Measurements from ENCODE around the gene HHAT. TPM values are rescaled to one million over a fixed set of nuclear protein-coding genes. Genes with fewer than 3 reads are reported as not detected.
"Not testable (repeated sequence)": the region's sequence is repeated elsewhere in the genome, so short reads cannot be mapped to it uniquely, and the experiment has no call there.

Gene HHAT
- total RNA-seq, 1 donor from 2014 or later, result 11.4 TPM

DNA sequence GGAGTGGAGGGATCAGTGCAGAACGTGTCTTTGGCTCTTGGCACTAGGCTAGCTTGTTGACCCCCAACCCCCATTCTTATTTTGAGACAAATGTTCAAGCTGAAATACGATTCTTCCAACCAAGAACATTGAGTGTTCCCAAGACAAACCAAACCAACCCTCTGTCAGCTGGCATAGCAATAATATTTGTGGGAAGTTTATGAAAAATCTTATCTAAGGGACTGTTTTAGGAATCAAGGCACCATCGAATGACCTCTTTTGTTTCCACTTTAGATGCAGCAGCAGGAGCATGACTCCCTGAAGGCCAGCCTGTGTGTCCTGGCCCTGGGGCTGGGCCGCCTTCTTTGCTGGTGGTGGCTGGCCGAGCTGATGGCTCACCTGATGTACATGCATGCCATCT, 89.2 kb downstream of the HHAT start:
- no peak overlapping the region for H3K9ac ChIP-seq (ENCODE audit: low read length)
- TF ChIP-seq EZH2 (IDR thresholded peaks at IDR 0.05; ENCODE audit: insufficient read depth, low read length), result no peak
- TF ChIP-seq, protein P1, sequence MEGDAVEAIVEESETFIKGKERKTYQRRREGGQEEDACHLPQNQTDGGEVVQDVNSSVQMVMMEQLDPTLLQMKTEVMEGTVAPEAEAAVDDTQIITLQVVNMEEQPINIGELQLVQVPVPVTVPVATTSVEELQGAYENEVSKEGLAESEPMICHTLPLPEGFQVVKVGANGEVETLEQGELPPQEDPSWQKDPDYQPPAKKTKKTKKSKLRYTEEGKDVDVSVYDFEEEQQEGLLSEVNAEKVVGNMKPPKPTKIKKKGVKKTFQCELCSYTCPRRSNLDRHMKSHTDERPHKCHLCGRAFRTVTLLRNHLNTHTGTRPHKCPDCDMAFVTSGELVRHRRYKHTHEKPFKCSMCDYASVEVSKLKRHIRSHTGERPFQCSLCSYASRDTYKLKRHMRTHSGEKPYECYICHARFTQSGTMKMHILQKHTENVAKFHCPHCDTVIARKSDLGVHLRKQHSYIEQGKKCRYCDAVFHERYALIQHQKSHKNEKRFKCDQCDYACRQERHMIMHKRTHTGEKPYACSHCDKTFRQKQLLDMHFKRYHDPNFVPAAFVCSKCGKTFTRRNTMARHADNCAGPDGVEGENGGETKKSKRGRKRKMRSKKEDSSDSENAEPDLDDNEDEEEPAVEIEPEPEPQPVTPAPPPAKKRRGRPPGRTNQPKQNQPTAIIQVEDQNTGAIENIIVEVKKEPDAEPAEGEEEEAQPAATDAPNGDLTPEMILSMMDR (IDR thresholded peaks at IDR 0.05; ENCODE audit: insufficient read depth, low read depth, low read length), result no peak
- H3K79me2 ChIP-seq (ENCODE audit: insufficient read depth, low read length), result no peaks in the 10 kb centered on the region
- no peaks in the 10 kb centered on the region for H3K9me3 ChIP-seq (ENCODE audit: insufficient read depth, low read depth, low read length)
- H3K27ac ChIP-seq (ENCODE audit: low read depth, low read length), result no peak overlapping the region
- H3K27me3 Mint-ChIP-seq (ENCODE audit: low read depth, unreplicated experiment), result no peaks in the 10 kb centered on the region
- H3K4me2 ChIP-seq (ENCODE audit: low read length), result no peak overlapping the region
- H3K9me3 Mint-ChIP-seq (ENCODE audit: unreplicated experiment), result peaks cover 9% of the 10 kb centered on the region
- no peak overlapping the region for H3K4me3 Mint-ChIP-seq (ENCODE audit: unreplicated experiment)
- DNase-seq (ENCODE audit: low read depth) (no peak), FAIRE-seq (no peak)
- no peaks in the 10 kb centered on the region for H4K20me1 ChIP-seq (ENCODE audit: insufficient read depth, low read length)
- H3K4me1 Mint-ChIP-seq (ENCODE audit: low read depth, unreplicated experiment), result peaks cover 12% of the 10 kb centered on the region
- no peaks in the 10 kb centered on the region for H3K27me3 ChIP-seq (ENCODE audit: insufficient read depth, low read length)
- H3K27ac Mint-ChIP-seq (ENCODE audit: unreplicated experiment), result no peak overlapping the region
- H3K4me3 ChIP-seq (ENCODE audit: insufficient read depth, low read depth, low read length), result no peak overlapping the region
- no peaks in the 10 kb centered on the region for H3K4me1 ChIP-seq (ENCODE audit: insufficient read depth, low read length)
- H2AFZ ChIP-seq (ENCODE audit: low read depth, low read length), result no peak overlapping the region
- peaks cover 9% of the 10 kb centered on the region for H3K36me3 Mint-ChIP-seq (ENCODE audit: low read depth, unreplicated experiment)
- no peaks in the 10 kb centered on the region for H3K36me3 ChIP-seq (ENCODE audit: insufficient read depth, low read length)

DNA sequence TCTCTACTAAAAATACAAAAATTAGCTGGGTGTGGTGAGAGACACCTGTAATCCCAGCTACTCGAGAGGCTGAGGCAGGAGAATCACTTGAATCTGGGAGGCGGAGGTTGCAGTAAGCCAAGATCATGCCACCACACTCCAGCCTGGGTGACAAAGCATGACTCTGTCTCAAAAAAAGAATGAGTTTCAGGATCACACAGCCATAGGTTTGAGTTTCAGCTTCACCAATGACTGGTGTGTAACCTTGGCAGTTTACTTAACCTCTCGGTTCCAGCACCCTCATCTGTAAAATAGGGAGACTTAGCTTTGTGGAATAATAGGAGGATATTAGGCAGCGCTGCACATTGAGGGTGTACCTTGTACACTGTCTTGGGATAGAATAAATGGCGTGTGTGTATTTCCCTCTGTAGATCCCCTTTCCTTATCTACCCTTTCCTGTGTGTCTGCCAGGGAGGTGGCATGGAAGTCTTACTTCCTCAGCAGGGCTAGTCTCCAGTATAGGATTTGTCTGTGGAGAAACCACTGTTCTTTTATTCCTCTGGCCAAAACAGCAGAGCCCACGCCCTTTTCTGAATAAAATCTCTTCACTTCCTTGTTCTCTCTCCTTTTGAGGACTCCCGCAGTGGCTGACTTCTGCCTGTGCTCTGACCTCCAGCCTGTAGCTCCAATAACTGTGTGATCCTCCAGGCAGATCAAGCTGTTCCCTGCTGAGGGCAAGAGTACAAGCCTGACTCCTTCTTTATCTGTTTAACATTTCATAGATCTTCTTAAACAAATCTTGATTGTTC, 90.4 kb downstream of the HHAT start:
- Histone ChIP-seq H3K79me2 (ENCODE audit: insufficient read depth, low read length) (no peaks in the 10 kb centered on the region), H3K9me3 (ENCODE audit: insufficient read depth, low read depth, low read length) (no peaks in the 10 kb centered on the region), H3K4me3 (ENCODE audit: insufficient read depth, low read depth, low read length) (no peak overlapping the region), H3K36me3 (ENCODE audit: insufficient read depth, low read length) (no peaks in the 10 kb centered on the region), H4K20me1 (ENCODE audit: insufficient read depth, low read length) (no peaks in the 10 kb centered on the region), H3K9ac (ENCODE audit: low read length) (no peak overlapping the region), H3K27me3 (ENCODE audit: insufficient read depth, low read length) (no peaks in the 10 kb centered on the region), H3K4me2 (ENCODE audit: low read length) (no peak overlapping the region), H3K27ac (ENCODE audit: low read depth, low read length) (no peak overlapping the region), H2AFZ (ENCODE audit: low read depth, low read length) (no peak overlapping the region), H3K4me1 (ENCODE audit: insufficient read depth, low read length) (no peaks in the 10 kb centered on the region)
- no peak overlapping the region for H3K27ac Mint-ChIP-seq (ENCODE audit: unreplicated experiment)
- H3K4me3 Mint-ChIP-seq (ENCODE audit: unreplicated experiment), result no peak overlapping the region
- FAIRE-seq (no peak), DNase-seq (ENCODE audit: low read depth) (no peak)
- H3K9me3 Mint-ChIP-seq (ENCODE audit: unreplicated experiment), result no peaks in the 10 kb centered on the region
- TF ChIP-seq EZH2 (IDR thresholded peaks at IDR 0.05; ENCODE audit: insufficient read depth, low read length), result no peak
- TF ChIP-seq, protein P1 (IDR thresholded peaks at IDR 0.05; ENCODE audit: insufficient read depth, low read depth, low read length), result no peak
- peaks cover 10% of the 10 kb centered on the region for H3K36me3 Mint-ChIP-seq (ENCODE audit: low read depth, unreplicated experiment)
- peaks cover 12% of the 10 kb centered on the region for H3K4me1 Mint-ChIP-seq (ENCODE audit: low read depth, unreplicated experiment)
- H3K27me3 Mint-ChIP-seq (ENCODE audit: low read depth, unreplicated experiment), result no peaks in the 10 kb centered on the region

DNA sequence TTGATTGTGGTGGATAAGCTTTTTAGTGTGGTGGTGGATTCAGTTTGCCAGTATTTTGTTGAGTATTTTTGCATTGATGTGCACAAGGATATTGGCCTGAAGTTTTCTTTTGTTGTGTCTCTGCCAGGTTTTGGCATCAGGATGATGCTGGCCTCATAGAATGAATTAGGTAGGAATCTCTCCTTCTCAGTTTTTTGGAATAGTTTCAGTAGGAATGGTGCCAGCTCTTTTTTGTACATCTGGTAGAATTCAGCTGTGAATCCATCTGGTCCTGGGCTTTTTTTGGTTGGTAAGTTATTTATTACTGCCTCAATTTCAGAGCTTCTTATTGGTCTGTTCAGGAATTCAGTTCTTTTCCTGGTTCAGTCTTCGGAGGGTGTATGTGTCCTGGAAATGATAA, 98.0 kb downstream of the HHAT start:
- not testable (repeated sequence) for H3K27ac ChIP-seq (ENCODE audit: low read depth, low read length); FAIRE-seq; H3K27me3 Mint-ChIP-seq (ENCODE audit: low read depth, unreplicated experiment)

More for the DNA sequence above, 98.0 kb downstream of the HHAT start:
- not testable (repeated sequence) for H3K4me3 Mint-ChIP-seq (ENCODE audit: unreplicated experiment); H3K27ac Mint-ChIP-seq (ENCODE audit: unreplicated experiment); H3K36me3 Mint-ChIP-seq (ENCODE audit: low read depth, unreplicated experiment); H3K4me1 Mint-ChIP-seq (ENCODE audit: low read depth, unreplicated experiment); H2AFZ ChIP-seq (ENCODE audit: low read depth, low read length); H4K20me1 ChIP-seq (ENCODE audit: insufficient read depth, low read length); H3K9me3 ChIP-seq (ENCODE audit: insufficient read depth, low read depth, low read length); H3K36me3 ChIP-seq (ENCODE audit: insufficient read depth, low read length); H3K9ac ChIP-seq (ENCODE audit: low read length); H3K27me3 ChIP-seq (ENCODE audit: insufficient read depth, low read length); DNase-seq (ENCODE audit: low read depth); H3K79me2 ChIP-seq (ENCODE audit: insufficient read depth, low read length); H3K4me1 ChIP-seq (ENCODE audit: insufficient read depth, low read length); H3K4me2 ChIP-seq (ENCODE audit: low read length); H3K4me3 ChIP-seq (ENCODE audit: insufficient read depth, low read depth, low read length); H3K9me3 Mint-ChIP-seq (ENCODE audit: unreplicated experiment)
